Smooth muscle cell (in vitro differentiated cells): Measurements from ENCODE around the gene GNGT2. TPM values are rescaled to one million over a fixed set of nuclear protein-coding genes. Genes with fewer than 3 reads are reported as not detected.

ENCODE experiments used
- DNase-seq: peaks from one replicate; lab custom pipeline; 2025; ENCODE audit not compliant: unreplicated experiment; lab: John Stamatoyannopoulos, UW
- H2AFZ ChIP-seq: fragments of 200-600 bp; sonication (generic); 2 replicates; pipeline ENCODE4 v1.6.0; 2016; ENCODE audit warnings: antibody characterized with exemption, low read depth, mild to moderate bottlenecking
- H3F3A ChIP-seq: fragments of 200-600 bp; sonication (generic); 2 replicates; pipeline ENCODE4 v1.6.0; 2017; ENCODE audit warnings: antibody characterized with exemption, low read depth
- H3K27ac ChIP-seq: fragments of 200-600 bp; sonication (generic); 2 replicates; pipeline ENCODE4 v1.5.1; 2016; ENCODE audit warnings: low read depth, mild to moderate bottlenecking
- H3K27me3 ChIP-seq: fragments of 200-600 bp; sonication (generic); 2 replicates; pipeline ENCODE4 v1.6.1; 2016; ENCODE audit warnings: low read depth, mild to moderate bottlenecking
- H3K36me3 ChIP-seq: fragments of 200-600 bp; sonication (generic); 2 replicates; pipeline ENCODE4 v1.5.1; 2016; ENCODE audit warnings: low read depth
- H3K4me1 ChIP-seq: fragments of 200-600 bp; sonication (generic); 2 replicates; pipeline ENCODE4 v1.5.1; 2016; ENCODE audit warnings: low read depth
- H3K4me2 ChIP-seq: fragments of 200-600 bp; sonication (generic); 2 replicates; pipeline ENCODE4 v1.6.0; 2016; ENCODE audit warnings: mild to moderate bottlenecking
- H3K4me3 ChIP-seq: fragments of 200-600 bp; sonication (generic); 2 replicates; pipeline ENCODE4 v1.5.1; 2016; ENCODE audit warnings: mild to moderate bottlenecking
- H3K79me2 ChIP-seq: fragments of 200-600 bp; sonication (generic); 2 replicates; pipeline ENCODE4 v1.6.0; 2016; ENCODE audit warnings: low read depth, mild to moderate bottlenecking
- H3K9ac ChIP-seq: fragments of 200-600 bp; sonication (generic); 2 replicates; pipeline ENCODE4 v1.6.0; 2016; ENCODE audit warnings: low read depth
- H3K9me3 ChIP-seq: fragments of 200-600 bp; sonication (generic); replicated peaks from 2 replicates; pipeline ENCODE4 v1.5.1; 2016; ENCODE audit warnings: low read depth
- H4K20me1 ChIP-seq: fragments of 200-600 bp; sonication (generic); 2 replicates; pipeline ENCODE4 v1.6.0; 2016; ENCODE audit warnings: low read depth
- WGBS: methylation state at CpG from one replicate; pipeline ENCODE4 v1.1.7; 2016; ENCODE audit warnings: low lambda C conversion rate; 5-methylcytosine and 5-hydroxymethylcytosine counted together
- polyA plus RNA-seq: library from polyadenylated mRNA; unstranded; fragments of >200 nt; fragmentation: Nextera tagmentation; extraction: Ambion mirVana; gene quantifications from 2 replicates; pipeline ENCODE4 v1.2.1, GENCODE V29; 2016
- total RNA-seq: library from RNA; depleted of rRNA; stranded (reverse); fragments of >200 nt; gene quantifications from 2 replicates; pipeline ENCODE4 v1.2.3, GENCODE V29; 2014
- TF ChIP-seq, protein P1 (sequence below): fragments of 200-600 bp; sonication (generic); IDR thresholded peaks from 2 replicates; pipeline ENCODE4 v1.5.1; 2017; ENCODE audit warnings: borderline replicate concordance, mild to moderate bottlenecking, antibody characterized with exemption; ENCODE audit not compliant: insufficient read depth, poor library complexity, severe bottlenecking

GNGT2 gene
- total and polyA plus RNA-seq, 2 experiments from 2014 or later, result 0.75 to 0.81 TPM

DNA sequence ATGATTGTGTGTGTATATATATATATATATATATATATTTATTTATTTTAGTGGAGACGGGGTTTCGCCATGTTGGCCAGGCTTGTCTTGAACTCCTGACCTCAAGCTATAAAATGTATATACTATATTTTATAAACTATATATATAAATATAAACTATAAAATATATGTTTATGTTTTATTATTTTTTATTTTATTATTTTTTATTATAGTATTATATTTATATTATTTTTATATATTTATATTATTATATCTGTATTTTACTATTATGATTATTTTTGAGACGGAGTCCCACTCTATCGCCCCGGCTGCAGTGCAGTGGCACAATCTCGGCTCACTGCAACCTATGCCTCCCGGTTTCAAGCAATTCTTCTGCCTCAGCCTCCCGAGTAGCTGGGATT is 30.7 kb upstream of the GNGT2 start:
- no peaks in the 10 kb centered on the region for H3K79me2 ChIP-seq
- no peaks in the 10 kb centered on the region for H3F3A ChIP-seq
- no peak overlapping the region for H3K9ac ChIP-seq
- no peaks in the 10 kb centered on the region for H3K36me3 ChIP-seq
- H3K27me3 ChIP-seq, result no peaks in the 10 kb centered on the region
- no peaks in the 10 kb centered on the region for H3K9me3 ChIP-seq
- H4K20me1 ChIP-seq, result no peaks in the 10 kb centered on the region
- WGBS, result 98% methylated on average over 8 of the region's 8 CpGs
- no peak overlapping the region for H2AFZ ChIP-seq
- H3K4me1 ChIP-seq, result no peaks in the 10 kb centered on the region
- no peak for DNase-seq
- H3K4me2 ChIP-seq, result no peak overlapping the region
- no peak overlapping the region for H3K27ac ChIP-seq
- TF ChIP-seq, protein P1, sequence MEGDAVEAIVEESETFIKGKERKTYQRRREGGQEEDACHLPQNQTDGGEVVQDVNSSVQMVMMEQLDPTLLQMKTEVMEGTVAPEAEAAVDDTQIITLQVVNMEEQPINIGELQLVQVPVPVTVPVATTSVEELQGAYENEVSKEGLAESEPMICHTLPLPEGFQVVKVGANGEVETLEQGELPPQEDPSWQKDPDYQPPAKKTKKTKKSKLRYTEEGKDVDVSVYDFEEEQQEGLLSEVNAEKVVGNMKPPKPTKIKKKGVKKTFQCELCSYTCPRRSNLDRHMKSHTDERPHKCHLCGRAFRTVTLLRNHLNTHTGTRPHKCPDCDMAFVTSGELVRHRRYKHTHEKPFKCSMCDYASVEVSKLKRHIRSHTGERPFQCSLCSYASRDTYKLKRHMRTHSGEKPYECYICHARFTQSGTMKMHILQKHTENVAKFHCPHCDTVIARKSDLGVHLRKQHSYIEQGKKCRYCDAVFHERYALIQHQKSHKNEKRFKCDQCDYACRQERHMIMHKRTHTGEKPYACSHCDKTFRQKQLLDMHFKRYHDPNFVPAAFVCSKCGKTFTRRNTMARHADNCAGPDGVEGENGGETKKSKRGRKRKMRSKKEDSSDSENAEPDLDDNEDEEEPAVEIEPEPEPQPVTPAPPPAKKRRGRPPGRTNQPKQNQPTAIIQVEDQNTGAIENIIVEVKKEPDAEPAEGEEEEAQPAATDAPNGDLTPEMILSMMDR, result no peak
- H3K4me3 ChIP-seq, result no peak overlapping the region

DNA sequence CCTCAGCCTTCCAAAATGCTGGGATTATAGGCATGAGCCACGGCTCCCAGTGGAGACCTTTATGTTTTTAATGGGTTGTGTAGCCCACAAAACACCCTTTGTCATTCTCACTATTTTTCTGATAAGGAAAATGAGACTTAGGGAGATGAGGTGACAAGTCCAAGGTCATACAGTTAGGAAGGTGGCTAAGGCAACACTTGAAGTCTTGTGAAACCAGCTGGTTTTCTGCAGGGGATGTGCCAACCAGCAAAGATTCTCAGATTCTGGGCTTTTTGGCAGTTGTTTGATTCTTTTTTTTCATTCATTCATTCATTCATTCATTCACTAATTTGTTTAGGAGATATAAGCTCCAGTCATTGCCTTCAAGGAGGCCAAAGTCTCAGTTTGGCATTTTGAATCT is 30.2 kb upstream of the GNGT2 start:
- WGBS, result 65% methylated on average over 1 of the region's 1 CpG

DNA sequence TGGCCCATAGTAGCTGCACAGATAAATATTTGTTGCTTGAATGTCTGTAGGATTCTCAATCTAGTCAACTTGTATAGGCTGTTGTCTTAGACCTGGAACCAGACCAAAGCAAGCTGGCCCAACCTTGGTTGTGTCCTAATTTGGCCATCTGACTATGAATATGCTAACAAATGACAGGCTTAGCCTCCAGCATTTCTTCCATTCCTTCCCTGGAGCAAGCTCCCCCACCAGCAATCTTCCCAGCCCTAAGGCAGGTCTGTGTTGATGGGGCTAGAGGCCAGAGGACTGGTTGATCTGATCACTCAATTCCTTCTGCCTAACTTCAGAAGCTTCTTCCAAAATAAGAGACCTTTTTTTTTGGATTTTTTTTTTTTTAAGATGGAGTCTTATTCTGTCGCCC is 29.6 kb upstream of the GNGT2 start:
- H3F3A ChIP-seq, result no peaks in the 10 kb centered on the region
- 94% methylated on average over 1 of the region's 1 CpG for WGBS
- no peak overlapping the region for H3K4me3 ChIP-seq
- H3K79me2 ChIP-seq, result no peaks in the 10 kb centered on the region
- H4K20me1 ChIP-seq, result no peaks in the 10 kb centered on the region
- no peaks in the 10 kb centered on the region for H3K27me3 ChIP-seq
- H3K36me3 ChIP-seq, result no peaks in the 10 kb centered on the region
- no peak overlapping the region for H3K4me2 ChIP-seq
- H2AFZ ChIP-seq, result no peak overlapping the region
- no peak overlapping the region for H3K9ac ChIP-seq
- DNase-seq, result no peak
- no peak overlapping the region for H3K27ac ChIP-seq
- no peaks in the 10 kb centered on the region for H3K9me3 ChIP-seq
- TF ChIP-seq, protein P1, result no peak
- no peaks in the 10 kb centered on the region for H3K4me1 ChIP-seq

More for the DNA sequence above, 30.2 kb upstream of the GNGT2 start:
- H3K4me1 ChIP-seq, result no peaks in the 10 kb centered on the region
- H3K27me3 ChIP-seq, result no peaks in the 10 kb centered on the region
- no peak overlapping the region for H2AFZ ChIP-seq
- H3K4me3 ChIP-seq, result no peak overlapping the region
- no peak overlapping the region for H3K27ac ChIP-seq
- no peaks in the 10 kb centered on the region for H3K79me2 ChIP-seq
- no peak for DNase-seq
- TF ChIP-seq, protein P1, result no peak
- H3K9me3 ChIP-seq, result no peaks in the 10 kb centered on the region
- H3K4me2 ChIP-seq, result no peak overlapping the region
- H3F3A ChIP-seq, result no peaks in the 10 kb centered on the region
- no peaks in the 10 kb centered on the region for H3K36me3 ChIP-seq
- H4K20me1 ChIP-seq, result no peaks in the 10 kb centered on the region
- no peak overlapping the region for H3K9ac ChIP-seq

DNA sequence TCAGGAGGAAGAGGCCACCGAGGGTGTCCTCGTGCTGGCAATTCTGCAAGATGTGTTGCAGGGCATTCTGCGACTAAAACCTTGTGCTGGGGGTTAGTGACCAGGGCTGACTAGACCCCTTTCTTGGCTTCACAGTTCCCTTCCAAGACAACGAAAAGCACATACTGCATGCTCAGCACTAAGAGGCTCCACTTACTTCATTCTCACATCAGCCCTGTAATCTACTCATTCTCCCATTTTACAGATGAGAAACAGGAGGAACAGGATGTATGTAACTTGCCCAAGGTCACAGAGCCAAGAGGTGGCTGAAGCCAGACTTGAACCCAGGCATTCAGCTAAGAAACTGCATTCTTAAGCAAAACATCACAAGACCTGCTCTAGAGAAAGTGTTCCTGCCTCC is 25.5 kb upstream of the GNGT2 start:
- H3K4me3 ChIP-seq, result no peak overlapping the region
- no peak overlapping the region for H3K9ac ChIP-seq
- no peak overlapping the region for H3K27ac ChIP-seq
- no peaks in the 10 kb centered on the region for H3K27me3 ChIP-seq
- no peaks in the 10 kb centered on the region for H3K4me1 ChIP-seq
- no peaks in the 10 kb centered on the region for H3F3A ChIP-seq
- no peaks in the 10 kb centered on the region for H3K9me3 ChIP-seq
- H3K36me3 ChIP-seq, result no peaks in the 10 kb centered on the region
- no peaks in the 10 kb centered on the region for H3K79me2 ChIP-seq
- H2AFZ ChIP-seq, result no peak overlapping the region
- no peaks in the 10 kb centered on the region for H4K20me1 ChIP-seq
- 86% methylated on average over 4 of the region's 4 CpGs for WGBS
- no peak overlapping the region for H3K4me2 ChIP-seq
- TF ChIP-seq, protein P1, result no peak
- DNase-seq, result no peak
